ENCODE data around the gene CLEC11A.
"Not testable (repeated sequence)": the region's sequence is repeated elsewhere in the genome, so short reads cannot be mapped to it uniquely, and the experiment has no call there.

DNA sequence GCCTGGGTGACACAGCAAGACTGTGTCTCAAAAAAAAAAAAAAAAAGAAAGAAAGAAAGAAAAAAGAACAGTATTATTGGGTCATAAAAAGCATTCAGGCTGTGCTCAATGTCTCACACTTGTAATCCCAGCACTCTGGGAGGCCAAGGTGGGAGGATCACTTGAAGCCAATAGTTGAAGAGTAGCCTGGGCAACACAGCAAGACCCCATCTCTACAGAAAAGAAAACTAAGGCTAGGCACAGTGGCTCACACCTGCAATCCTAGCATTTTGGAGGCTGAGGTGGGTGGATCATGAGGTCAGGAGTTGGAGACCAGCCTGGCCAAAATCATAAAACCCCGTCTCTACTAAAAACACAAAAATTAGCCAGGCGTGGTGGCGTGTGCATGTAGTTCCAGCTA, 34.5 kb downstream of the CLEC11A start:
- TF ChIP-seq, protein P1, sequence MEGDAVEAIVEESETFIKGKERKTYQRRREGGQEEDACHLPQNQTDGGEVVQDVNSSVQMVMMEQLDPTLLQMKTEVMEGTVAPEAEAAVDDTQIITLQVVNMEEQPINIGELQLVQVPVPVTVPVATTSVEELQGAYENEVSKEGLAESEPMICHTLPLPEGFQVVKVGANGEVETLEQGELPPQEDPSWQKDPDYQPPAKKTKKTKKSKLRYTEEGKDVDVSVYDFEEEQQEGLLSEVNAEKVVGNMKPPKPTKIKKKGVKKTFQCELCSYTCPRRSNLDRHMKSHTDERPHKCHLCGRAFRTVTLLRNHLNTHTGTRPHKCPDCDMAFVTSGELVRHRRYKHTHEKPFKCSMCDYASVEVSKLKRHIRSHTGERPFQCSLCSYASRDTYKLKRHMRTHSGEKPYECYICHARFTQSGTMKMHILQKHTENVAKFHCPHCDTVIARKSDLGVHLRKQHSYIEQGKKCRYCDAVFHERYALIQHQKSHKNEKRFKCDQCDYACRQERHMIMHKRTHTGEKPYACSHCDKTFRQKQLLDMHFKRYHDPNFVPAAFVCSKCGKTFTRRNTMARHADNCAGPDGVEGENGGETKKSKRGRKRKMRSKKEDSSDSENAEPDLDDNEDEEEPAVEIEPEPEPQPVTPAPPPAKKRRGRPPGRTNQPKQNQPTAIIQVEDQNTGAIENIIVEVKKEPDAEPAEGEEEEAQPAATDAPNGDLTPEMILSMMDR (IDR thresholded peaks at IDR 0.05): not testable (repeated sequence)
- TF ChIP-seq BCL3 (IDR thresholded peaks at IDR 0.05); POLR2A (IDR thresholded peaks at IDR 0.05; ENCODE audit: low read length); EP300 (IDR thresholded peaks at IDR 0.05); BHLHE40 (IDR thresholded peaks at IDR 0.05; ENCODE audit: low read depth, low read length); CHD4 (IDR thresholded peaks at IDR 0.05; ENCODE audit: borderline replicate concordance); PBX3 (IDR thresholded peaks at IDR 0.05); E2F6 (IDR thresholded peaks at IDR 0.05; ENCODE audit: borderline replicate concordance, low read depth); HOXB13 (CRISPR knock-in tag; IDR thresholded peaks at IDR 0.05; ENCODE audit: low read depth); USF2 (IDR thresholded peaks at IDR 0.05); RAD21 (conservative IDR thresholded peaks at IDR 0.05 in 1 of 2, IDR thresholded peaks at IDR 0.05 in 1 of 2): not testable (repeated sequence)
- TF ChIP-seq, protein P2, sequence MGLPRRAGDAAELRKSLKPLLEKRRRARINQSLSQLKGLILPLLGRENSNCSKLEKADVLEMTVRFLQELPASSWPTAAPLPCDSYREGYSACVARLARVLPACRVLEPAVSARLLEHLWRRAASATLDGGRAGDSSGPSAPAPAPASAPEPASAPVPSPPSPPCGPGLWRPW (IDR thresholded peaks at IDR 0.05): not testable (repeated sequence)
- TF ChIP-seq, protein P3, sequence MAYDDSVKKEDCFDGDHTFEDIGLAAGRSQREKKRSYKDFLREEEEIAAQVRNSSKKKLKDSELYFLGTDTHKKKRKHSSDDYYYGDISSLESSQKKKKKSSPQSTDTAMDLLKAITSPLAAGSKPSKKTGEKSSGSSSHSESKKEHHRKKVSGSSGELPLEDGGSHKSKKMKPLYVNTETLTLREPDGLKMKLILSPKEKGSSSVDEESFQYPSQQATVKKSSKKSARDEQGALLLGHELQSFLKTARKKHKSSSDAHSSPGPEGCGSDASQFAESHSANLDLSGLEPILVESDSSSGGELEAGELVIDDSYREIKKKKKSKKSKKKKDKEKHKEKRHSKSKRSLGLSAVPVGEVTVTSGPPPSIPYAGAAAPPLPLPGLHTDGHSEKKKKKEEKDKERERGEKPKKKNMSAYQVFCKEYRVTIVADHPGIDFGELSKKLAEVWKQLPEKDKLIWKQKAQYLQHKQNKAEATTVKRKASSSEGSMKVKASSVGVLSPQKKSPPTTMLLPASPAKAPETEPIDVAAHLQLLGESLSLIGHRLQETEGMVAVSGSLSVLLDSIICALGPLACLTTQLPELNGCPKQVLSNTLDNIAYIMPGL (CRISPR knock-in tag; IDR thresholded peaks at IDR 0.05; ENCODE audit: borderline replicate concordance): not testable (repeated sequence)
